Neural progenitor cell (in vitro differentiated cells): ENCODE data around the gene UGT2B17. TPM values are rescaled to one million over a fixed set of nuclear protein-coding genes. Genes with fewer than 3 reads are reported as not detected.

Source experiments
- DNase-seq: peaks from one replicate; pipeline ENCODE4 v3.0.0-alpha.2; 2016; ENCODE audit warnings: low spot score
- H2AFZ ChIP-seq: fragments of 200-600 bp; sonication (generic); replicated peaks from 2 replicates; pipeline ENCODE4 v1.6.1; 2016; ENCODE audit warnings: antibody characterized with exemption
- H3F3A ChIP-seq: fragments of 200-600 bp; sonication (generic); 2 replicates; pipeline ENCODE4 v1.6.1; 2016; ENCODE audit warnings: antibody characterized with exemption, low read depth
- H3K27ac ChIP-seq: fragments of 200-600 bp; sonication (generic); 2 replicates; pipeline ENCODE4 v1.5.1; 2016; ENCODE audit warnings: mild to moderate bottlenecking
- H3K27me3 ChIP-seq: fragments of 200-600 bp; sonication (generic); 2 replicates; pipeline ENCODE4 v1.6.1; 2016; ENCODE audit warnings: mild to moderate bottlenecking, moderate library complexity
- H3K36me3 ChIP-seq: fragments of 200-600 bp; sonication (generic); 2 replicates; pipeline ENCODE4 v1.5.1; 2016
- H3K4me1 ChIP-seq: fragments of 200-600 bp; sonication (generic); 2 replicates; pipeline ENCODE4 v1.6.1; 2016; ENCODE audit warnings: mixed run types
- H3K4me2 ChIP-seq: fragments of 200-600 bp; sonication (generic); 2 replicates; pipeline ENCODE4 v1.6.1; 2016
- H3K4me3 ChIP-seq: fragments of 200-600 bp; sonication (generic); 2 replicates; pipeline ENCODE4 v1.5.1; 2016
- H3K79me2 ChIP-seq: fragments of 200-600 bp; sonication (generic); 2 replicates; pipeline ENCODE4 v1.6.1; 2016; ENCODE audit warnings: low read depth
- H3K9ac ChIP-seq: fragments of 200-600 bp; sonication (generic); 2 replicates; pipeline ENCODE4 v1.6.1; 2016
- H3K9me3 ChIP-seq: fragments of 200-600 bp; sonication (generic); 2 replicates; pipeline ENCODE4 v1.5.1; 2016; ENCODE audit warnings: low read depth
- H4K20me1 ChIP-seq: fragments of 200-600 bp; sonication (generic); 2 replicates; pipeline ENCODE4 v1.6.1; 2016; ENCODE audit warnings: low read depth
- H3K27ac Mint-ChIP-seq: 3 replicates; pipeline ENCODE4 v1.8.0; 2021; ENCODE audit warnings: mixed read lengths
- H3K27me3 Mint-ChIP-seq: 2 replicates; pipeline ENCODE4 v1.8.0; 2022; ENCODE audit warnings: low read depth, mild to moderate bottlenecking, inconsistent platforms, moderate library complexity, mixed read lengths; ENCODE audit not compliant: insufficient read depth
- H3K36me3 Mint-ChIP-seq: 3 replicates; pipeline ENCODE4 v1.8.0; 2021; ENCODE audit warnings: mixed read lengths
- H3K4me1 Mint-ChIP-seq: 3 replicates; pipeline ENCODE4 v1.8.0; 2021; ENCODE audit warnings: mixed read lengths
- H3K4me3 Mint-ChIP-seq: 3 replicates; pipeline ENCODE4 v1.8.0; 2021; ENCODE audit warnings: mild to moderate bottlenecking, moderate library complexity, mixed read lengths
- H3K9me3 Mint-ChIP-seq: 3 replicates; pipeline ENCODE4 v1.8.0; 2020; ENCODE audit warnings: mixed read lengths
- EZH2 ChIP-seq: fragments of 200-600 bp; sonication (generic); IDR thresholded peaks from 2 replicates; pipeline ENCODE4 v1.6.1; 2017; ENCODE audit warnings: antibody characterized with exemption, mild to moderate bottlenecking, moderate library complexity
- EZH2phosphoT487 ChIP-seq: fragments of 200-600 bp; sonication (generic); IDR thresholded peaks from 2 replicates; pipeline ENCODE4 v1.6.1; 2017; ENCODE audit warnings: antibody characterized with exemption
- total RNA-seq: library from RNA; depleted of rRNA; stranded (reverse); fragments of >200 nt; gene quantifications from 2 replicates; pipeline ENCODE4 v1.2.3, GENCODE V29; 2015; ENCODE audit warnings: low replicate concordance
- TF ChIP-seq, protein P1 (sequence below): fragments of 200-600 bp; sonication (generic); IDR thresholded peaks from 2 replicates; pipeline ENCODE4 v1.5.1; 2017; ENCODE audit warnings: antibody characterized with exemption, mild to moderate bottlenecking

The UGT2B17 gene
- total RNA-seq, 1 donor from 2014 or later, result not detected

DNA sequence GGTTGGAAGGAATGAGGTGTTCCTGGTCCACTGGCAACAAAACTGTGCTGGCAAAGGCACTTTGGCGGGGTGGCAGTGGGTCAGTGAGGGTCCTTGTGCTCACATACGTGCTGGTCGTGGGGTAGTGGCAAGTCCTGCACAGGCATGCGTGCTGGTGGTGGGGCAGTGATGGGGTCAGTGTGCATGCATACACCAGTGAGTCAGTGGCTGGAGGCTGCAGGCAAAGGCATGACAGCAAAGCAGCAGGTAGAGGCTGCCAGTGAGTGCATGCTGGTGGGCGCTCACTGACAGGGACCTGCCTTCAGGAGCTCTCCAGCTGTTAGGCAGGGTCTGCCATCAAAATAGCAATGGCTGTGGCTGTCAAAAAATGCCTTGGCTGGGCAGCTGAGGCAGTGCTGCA lies 86.8 kb downstream of the UGT2B17 start:
- no peaks in the 10 kb centered on the region for H3K4me1 Mint-ChIP-seq
- H3K27ac Mint-ChIP-seq, result no peak overlapping the region

More for the DNA sequence above, 86.8 kb downstream of the UGT2B17 start:
- Histone ChIP-seq H3K27ac (no peak overlapping the region), H3K36me3 (no peaks in the 10 kb centered on the region), H3K4me2 (no peak overlapping the region), H3K27me3 (no peaks in the 10 kb centered on the region), H3K79me2 (no peaks in the 10 kb centered on the region), H3K9me3 (no peaks in the 10 kb centered on the region), H3K9ac (no peak overlapping the region), H4K20me1 (no peaks in the 10 kb centered on the region), H3K4me3 (no peak overlapping the region), H3F3A (no peaks in the 10 kb centered on the region), H2AFZ (no peak overlapping the region), H3K4me1 (no peaks in the 10 kb centered on the region)
- Mint-ChIP-seq H3K36me3 (peaks cover 1% of the 10 kb centered on the region), H3K9me3 (peaks cover 13% of the 10 kb centered on the region), H3K4me3 (no peak overlapping the region), H3K27me3 (no peaks in the 10 kb centered on the region)
- TF ChIP-seq EZH2 (no peak), EZH2phosphoT487 (no peak)
- TF ChIP-seq, protein P1, sequence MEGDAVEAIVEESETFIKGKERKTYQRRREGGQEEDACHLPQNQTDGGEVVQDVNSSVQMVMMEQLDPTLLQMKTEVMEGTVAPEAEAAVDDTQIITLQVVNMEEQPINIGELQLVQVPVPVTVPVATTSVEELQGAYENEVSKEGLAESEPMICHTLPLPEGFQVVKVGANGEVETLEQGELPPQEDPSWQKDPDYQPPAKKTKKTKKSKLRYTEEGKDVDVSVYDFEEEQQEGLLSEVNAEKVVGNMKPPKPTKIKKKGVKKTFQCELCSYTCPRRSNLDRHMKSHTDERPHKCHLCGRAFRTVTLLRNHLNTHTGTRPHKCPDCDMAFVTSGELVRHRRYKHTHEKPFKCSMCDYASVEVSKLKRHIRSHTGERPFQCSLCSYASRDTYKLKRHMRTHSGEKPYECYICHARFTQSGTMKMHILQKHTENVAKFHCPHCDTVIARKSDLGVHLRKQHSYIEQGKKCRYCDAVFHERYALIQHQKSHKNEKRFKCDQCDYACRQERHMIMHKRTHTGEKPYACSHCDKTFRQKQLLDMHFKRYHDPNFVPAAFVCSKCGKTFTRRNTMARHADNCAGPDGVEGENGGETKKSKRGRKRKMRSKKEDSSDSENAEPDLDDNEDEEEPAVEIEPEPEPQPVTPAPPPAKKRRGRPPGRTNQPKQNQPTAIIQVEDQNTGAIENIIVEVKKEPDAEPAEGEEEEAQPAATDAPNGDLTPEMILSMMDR, result no peak
- no peak for DNase-seq

Other genes starting within 250 kb of the UGT2B17 start
- 73.0 and 108 TPM in 2 replicates for gene YTHDC1, start 226.2 kb downstream of the UGT2B17 start, total RNA-seq
- gene TMPRSS11E, start 128.9 kb downstream of the UGT2B17 start, total RNA-seq, result not detected in 2 replicates
- gene UGT2B15, start 94.3 kb upstream of the UGT2B17 start, total RNA-seq, result not detected in 2 replicates
- gene UGT2B10, start 239.7 kb upstream of the UGT2B17 start, total RNA-seq, result not detected in 2 replicates